IPS DF 19.7 (cell line): ENCODE data around the gene CLK4.

Experiments used
- DNase-seq: peaks from one replicate; pipeline ENCODE4 v3.0.0-alpha.2; 2013; ENCODE audit warnings: low read depth, low spot score

The CLK4 gene

DNA sequence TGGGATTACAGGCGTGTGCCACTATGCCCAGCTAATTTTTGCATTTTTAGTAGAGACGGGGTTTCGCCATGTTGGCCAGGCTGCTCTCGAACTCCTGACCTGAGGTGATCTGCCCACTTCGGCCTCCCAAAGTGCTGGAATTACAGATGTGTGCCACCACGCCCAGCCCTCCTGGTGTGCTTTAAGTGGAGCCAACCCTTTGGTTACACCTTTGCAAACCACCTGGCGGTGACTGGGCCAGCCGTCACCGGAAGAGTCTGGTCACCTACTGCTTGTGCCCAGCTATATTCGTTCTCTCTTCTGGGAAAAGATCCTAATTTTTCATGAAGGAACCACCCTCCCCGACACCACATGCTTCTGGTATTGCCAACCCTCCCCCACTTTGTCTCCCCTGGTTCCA is 72.5 kb downstream of the CLK4 start:
- no peak for DNase-seq

DNA sequence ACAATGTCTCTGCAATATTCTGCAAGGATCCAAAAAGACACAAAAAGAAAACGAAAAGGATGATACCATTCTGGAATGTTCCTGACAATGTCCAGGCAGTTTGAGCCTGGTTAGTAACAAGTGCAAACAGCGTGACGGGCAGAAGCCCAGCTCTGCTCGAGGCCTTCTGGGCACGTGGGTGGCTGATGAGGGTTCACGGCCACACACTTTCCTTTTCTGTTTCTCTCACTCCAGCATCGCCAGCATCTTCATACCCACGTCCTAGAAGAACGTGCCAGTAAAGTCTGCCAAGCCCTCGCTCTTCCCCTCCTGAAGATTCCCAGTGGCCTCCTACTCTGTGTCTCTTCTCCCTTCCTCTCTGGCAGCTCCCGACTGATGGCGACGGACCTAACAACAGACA is 73.3 kb downstream of the CLK4 start:
- no peak for DNase-seq
